GM19328 (cell line): ENCODE data around the gene RILPL1.
A peak's percentile ranks its signal among the peaks of the same experiment; 100 is the strongest.
"Not testable (repeated sequence)": the region's sequence is repeated elsewhere in the genome, so short reads cannot be mapped to it uniquely, and the experiment has no call there.

Source experiments
- ATAC-seq: cut with Tn5 transposase; IDR thresholded peaks from one replicate; pipeline ENCODE4 v1.9.1; 2021; ENCODE audit warnings: mild to moderate bottlenecking, moderate library complexity; ENCODE audit not compliant: unreplicated experiment

The RILPL1 gene

GRCh38 chr12:123435636-123436016 is 97.9 kb downstream of the RILPL1 start:
- no peak for ATAC-seq

GRCh38 chr12:123433615-123434014 is 99.9 kb downstream of the RILPL1 start:
- no peak for ATAC-seq

- ATAC-seq, result not testable (repeated sequence)
Measured at GRCh38 chr12:123431951-123432817, 101.3 kb downstream of the RILPL1 start.

- ATAC-seq, result not testable (repeated sequence)
Measured at GRCh38 chr12:123429101-123429500, 104.4 kb downstream of the RILPL1 start.

- no peak for ATAC-seq
Measured at GRCh38 chr12:123428591-123428990, 104.9 kb downstream of the RILPL1 start.

- peak; percentile 91 for ATAC-seq
Measured at GRCh38 chr12:123427036-123427769, 106.3 kb downstream of the RILPL1 start.

DNA sequence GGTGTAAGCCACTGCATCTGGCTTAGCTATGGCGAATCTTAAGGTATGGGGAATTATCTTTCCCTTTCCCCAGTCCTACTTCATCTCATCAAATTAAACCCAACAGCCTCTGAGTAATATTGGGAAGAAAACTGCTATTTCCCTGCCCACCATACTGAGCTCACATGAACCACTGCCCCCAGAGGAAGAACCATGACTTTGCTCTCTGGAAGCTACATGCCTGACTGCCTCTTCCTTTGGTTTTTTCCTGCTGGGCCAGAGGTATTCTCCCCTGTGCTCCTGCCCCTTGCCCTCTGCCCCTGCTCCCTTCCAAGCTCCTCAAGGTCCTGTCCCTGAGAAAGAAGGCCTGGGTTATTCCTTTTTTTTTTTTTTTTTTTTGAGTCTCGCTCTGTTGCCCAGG is 112.2 kb downstream of the RILPL1 start:
- no peak for ATAC-seq
